ENCODE data around the gene MUSTN1. TPM values are rescaled to one million over a fixed set of nuclear protein-coding genes. Genes with fewer than 3 reads are reported as not detected.

The MUSTN1 gene
- total RNA-seq, 2 experiments from 2014 or later = 1.3 to 1.9 TPM

DNA sequence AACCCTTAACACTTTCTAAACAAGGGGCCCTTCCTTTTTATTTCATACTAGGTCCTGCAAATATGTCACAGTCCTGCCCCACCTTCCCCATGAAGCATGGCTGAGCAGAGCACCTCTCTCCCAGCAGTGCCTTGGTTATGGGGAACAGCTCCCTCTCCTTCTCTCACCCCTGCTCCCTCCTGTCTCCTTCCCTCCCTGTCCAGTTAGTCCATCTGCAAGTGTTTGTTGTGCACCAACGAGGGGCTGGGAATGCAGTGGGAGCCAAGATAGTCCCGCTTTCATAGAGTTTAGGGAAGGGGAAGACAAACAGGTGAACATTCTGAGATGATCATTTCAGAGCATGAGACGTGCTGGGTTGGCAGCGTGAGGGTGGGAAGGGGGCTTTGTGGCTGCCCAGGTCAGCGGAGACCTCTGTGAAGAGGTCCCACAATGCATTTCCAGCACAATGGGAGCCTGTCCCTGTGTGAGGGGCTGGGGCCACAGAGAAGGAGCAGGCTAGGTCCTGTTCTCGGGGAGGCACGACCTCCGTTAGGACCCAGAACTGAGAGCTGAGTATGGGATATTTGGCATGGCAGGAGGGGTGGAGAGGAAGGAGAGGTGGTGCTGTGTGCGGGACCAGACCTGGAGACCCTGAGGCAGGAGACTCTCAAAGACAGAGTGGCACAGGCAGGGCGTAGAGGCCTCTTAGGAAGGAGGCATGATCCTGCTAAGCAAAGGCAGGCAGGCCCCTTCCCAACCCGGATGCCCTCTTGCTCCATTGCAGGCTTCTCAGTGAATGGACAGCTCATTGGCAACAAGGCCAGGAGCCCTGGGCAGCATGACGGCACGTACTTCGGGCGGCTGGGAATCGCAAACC is 45.7 kb downstream of the MUSTN1 start:
- POLR2A ChIA-PET = no interaction called here
- H3K27ac Mint-ChIP-seq = no peak overlapping the region
- ATAC-seq (ENCODE audit: low read depth) (no peak), DNase-seq (no peak)
- H3K36me3 Mint-ChIP-seq = no peaks in the 10 kb centered on the region
- no peak overlapping the region for H3K4me3 Mint-ChIP-seq
- H3K9me3 Mint-ChIP-seq = no peaks in the 10 kb centered on the region
- H3K4me1 Mint-ChIP-seq = no peaks in the 10 kb centered on the region
- peaks cover 2% of the 10 kb centered on the region for H3K27me3 Mint-ChIP-seq

DNA sequence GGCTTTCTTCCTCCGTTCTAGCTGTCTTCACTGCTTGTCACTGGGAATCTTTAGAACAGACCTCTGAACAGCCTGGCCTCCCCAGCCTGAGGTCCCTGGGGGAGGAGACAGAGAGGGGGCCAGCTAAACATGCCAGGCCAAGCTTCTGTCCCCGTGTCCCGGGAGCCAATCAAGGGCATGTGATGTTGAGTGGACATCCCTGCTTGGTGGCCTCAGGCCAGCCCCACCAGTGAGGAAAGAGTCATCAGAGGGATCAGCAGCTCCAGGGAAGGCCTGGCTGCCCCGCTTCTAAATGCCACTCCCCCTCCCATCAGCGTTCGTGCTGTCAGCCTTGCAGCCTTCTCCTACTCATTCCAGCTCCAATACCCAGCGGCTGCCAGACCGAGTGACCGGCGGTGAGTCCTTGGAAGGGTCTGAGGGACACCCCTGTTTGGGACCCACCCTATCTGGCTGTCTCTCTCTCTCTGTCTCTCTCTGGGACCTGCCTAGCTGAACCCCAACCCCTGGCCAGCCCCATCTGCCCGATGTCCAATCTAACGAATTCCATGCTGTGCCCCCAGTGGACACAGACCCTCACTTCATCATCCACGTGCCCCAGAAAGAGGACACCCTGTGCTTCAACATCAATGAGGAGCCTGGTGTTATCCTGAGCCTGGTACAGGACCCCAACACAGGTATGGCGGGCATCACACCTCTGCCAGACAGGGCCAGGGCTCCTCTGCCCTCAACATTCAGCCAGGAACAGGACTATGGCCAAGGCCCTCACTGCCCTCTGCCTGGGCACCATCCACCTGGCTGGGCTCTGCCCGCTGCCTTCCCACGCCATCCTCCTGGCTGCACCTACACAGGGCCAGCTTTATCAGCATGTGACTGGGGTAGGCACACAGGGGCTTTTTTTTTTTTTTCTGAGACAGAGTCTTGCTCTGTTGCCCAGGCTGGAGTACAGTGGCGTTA is 46.9 kb downstream of the MUSTN1 start:
- Mint-ChIP-seq H3K36me3 (no peaks in the 10 kb centered on the region), H3K27me3 (peaks cover 2% of the 10 kb centered on the region), H3K9me3 (no peaks in the 10 kb centered on the region), H3K4me3 (no peak overlapping the region), H3K4me1 (no peaks in the 10 kb centered on the region), H3K27ac (peak overlapping the region; percentile 38)
- DNase-seq = no peak
- POLR2A ChIA-PET = no interaction called here
- ATAC-seq (ENCODE audit: low read depth) = no peak

DNA sequence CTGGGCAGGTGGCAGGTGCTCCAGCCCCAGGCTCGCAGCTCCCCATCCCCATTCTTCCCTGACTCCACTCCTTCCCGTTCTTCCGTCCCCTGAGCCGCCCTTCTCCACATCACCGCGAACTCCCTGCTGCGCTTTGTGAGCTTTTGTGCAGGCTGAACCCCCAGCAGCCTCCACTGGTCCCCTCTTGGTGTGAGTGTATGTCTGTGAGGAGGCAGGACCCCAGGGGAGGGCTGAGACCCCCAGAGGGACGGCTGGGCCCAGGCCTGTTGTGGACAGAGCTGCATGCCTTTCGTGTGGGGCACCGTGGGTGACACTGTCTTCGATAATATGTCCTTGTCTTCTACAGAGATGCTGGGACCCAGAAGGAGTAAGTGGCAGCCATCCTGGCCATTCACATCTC is 47.6 kb downstream of the MUSTN1 start:
- Mint-ChIP-seq H3K27ac (no peak overlapping the region), H3K4me1 (no peaks in the 10 kb centered on the region), H3K36me3 (no peaks in the 10 kb centered on the region), H3K9me3 (no peaks in the 10 kb centered on the region), H3K27me3 (peaks cover 2% of the 10 kb centered on the region), H3K4me3 (no peak overlapping the region)
- POLR2A ChIA-PET = no interaction called here
- DNase-seq = no peak
- ATAC-seq (ENCODE audit: low read depth) = no peak

DNA sequence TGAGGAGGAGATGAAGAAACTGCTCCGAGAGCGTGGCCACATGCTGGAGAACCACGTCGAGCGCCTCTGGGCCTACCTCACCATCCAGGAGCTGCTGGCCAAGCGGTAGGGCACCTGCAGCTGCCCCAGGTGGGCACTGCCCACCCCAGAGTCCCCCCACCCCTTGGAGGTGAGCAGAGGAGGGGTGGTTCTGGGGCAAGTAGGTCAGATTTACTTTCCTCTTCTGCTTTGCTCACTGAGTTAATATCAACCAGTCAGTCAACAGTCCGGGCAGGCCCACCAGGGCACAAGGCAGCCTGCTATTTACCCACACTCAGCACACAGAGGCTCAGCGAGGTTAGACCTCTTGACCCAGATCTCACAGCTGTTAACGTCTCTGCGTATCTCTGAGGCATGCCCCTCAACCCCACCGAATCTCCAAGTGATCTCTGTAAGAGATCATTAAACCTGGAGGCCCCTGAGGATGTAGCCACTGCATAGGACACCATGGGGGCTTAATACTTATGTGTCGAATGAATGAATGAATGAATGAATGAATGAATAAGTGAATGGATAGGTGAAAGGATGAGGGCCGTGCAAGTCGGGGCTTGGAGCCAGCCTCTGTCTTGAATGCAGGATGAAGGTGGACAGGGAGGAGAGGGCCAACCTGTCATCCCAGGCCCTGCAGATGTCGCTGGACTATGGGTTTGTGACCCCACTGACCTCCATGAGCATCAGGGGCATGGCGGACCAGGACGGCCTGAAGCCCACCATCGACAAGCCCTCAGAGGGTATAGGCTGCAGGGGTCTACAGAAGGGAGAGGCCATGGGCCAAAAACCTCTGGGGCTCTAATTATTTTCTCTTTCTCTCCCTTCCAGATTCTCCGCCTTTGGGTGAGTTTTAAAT is 48.2 kb downstream of the MUSTN1 start:
- Mint-ChIP-seq H3K4me3 (no peak overlapping the region), H3K9me3 (no peaks in the 10 kb centered on the region), H3K4me1 (no peaks in the 10 kb centered on the region), H3K27ac (no peak overlapping the region), H3K36me3 (no peaks in the 10 kb centered on the region), H3K27me3 (peaks cover 5% of the 10 kb centered on the region)
- DNase-seq (no peak), ATAC-seq (ENCODE audit: low read depth) (no peak)
- POLR2A ChIA-PET = no interaction called here

DNA sequence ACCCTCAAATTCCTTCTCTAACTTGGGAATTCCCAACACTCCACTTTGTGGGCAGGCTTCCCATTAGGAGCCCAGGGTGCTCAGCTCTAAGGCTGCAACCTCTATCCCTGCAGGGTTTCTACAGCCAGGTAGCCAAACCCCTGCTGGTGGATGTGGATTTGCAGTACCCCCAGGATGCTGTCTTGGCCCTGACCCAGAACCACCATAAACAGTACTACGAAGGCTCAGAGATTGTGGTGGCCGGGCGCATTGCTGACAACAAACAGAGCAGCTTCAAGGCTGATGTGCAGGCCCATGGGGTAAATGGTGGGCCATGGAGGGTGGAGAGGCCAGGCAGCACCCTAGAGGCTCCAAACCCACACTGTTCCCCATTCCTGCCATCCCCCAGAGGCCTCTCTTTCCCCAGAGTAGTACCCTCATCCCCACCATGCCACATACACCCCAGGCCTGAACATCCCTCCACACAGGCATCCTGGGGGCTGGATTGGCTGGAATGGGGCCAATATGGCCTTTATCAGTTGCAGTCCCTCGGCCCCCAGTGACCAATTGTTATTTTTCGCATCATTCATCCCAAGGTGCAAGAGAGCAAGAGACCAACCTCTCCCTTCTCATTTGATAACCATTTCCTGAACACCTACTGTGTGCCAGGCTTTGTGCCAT is 49.8 kb downstream of the MUSTN1 start:
- DNase-seq = peak; percentile 12
- Mint-ChIP-seq H3K36me3 (no peaks in the 10 kb centered on the region), H3K4me3 (no peak overlapping the region), H3K4me1 (no peaks in the 10 kb centered on the region), H3K27me3 (peaks cover 10% of the 10 kb centered on the region), H3K9me3 (no peaks in the 10 kb centered on the region), H3K27ac (no peak overlapping the region)
- POLR2A ChIA-PET = no interaction called here
- ATAC-seq (ENCODE audit: low read depth) = no peak

DNA sequence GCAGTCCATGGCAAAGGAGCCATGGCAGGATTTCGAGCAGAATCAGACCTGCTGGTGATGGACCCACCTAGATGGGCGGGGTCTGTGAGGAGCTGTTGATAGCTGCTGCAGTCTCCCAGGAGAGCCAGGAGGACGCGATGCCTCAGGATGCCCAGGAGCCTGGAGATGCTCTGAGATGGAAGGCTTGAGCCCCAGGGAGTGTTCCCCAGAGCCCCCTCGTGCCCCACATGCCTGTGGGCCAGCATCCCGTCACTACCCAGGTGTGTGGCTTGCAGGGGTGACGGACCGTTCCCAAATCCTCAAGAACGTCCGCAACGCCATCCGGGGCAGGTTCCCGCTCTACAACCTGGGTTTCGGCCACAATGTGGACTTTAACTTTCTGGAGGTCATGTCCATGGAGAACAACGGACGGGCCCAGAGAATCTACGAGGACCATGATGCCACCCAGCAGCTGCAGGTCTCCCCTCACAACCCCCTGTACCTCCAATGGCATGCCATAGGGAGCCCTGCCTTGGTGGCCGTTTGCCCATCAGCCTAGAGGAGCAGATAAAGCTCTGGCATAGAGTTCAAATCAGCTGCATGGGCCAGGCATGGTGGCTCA is 50.7 kb downstream of the MUSTN1 start:
- DNase-seq = peak; percentile 18
- H3K4me3 Mint-ChIP-seq = no peak overlapping the region

DNA sequence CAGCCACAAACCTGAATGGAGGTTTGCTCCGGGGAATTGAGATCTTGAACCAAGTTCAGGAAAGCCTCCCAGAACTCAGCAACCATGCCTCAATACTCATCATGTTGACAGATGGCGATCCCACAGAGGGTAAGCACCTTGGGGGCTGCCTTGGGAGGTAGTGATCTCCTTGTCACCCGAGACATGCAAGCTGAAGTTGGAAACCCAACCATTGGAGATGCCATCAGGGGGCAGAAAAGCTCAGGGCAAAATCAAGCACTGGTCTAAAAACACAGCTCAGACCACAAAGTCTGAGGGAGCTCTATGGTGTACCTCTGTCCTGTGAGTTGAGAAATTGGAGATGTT is 51.6 kb downstream of the MUSTN1 start:
- peak; percentile 21 for DNase-seq

More for the DNA sequence above, 50.7 kb downstream of the MUSTN1 start:
- H3K27me3 Mint-ChIP-seq = peaks cover 12% of the 10 kb centered on the region
- H3K4me1 Mint-ChIP-seq = no peaks in the 10 kb centered on the region
- no peaks in the 10 kb centered on the region for H3K36me3 Mint-ChIP-seq
- ATAC-seq (ENCODE audit: low read depth) = no peak
- no peaks in the 10 kb centered on the region for H3K9me3 Mint-ChIP-seq
- POLR2A ChIA-PET = no interaction called here
- no peak overlapping the region for H3K27ac Mint-ChIP-seq

More for the DNA sequence above, 51.6 kb downstream of the MUSTN1 start:
- ATAC-seq (ENCODE audit: low read depth) = no peak
- POLR2A ChIA-PET = no interaction called here
- no peak overlapping the region for H3K4me3 Mint-ChIP-seq
- H3K4me1 Mint-ChIP-seq = peaks cover 1% of the 10 kb centered on the region
- H3K27me3 Mint-ChIP-seq = peaks cover 13% of the 10 kb centered on the region
- no peaks in the 10 kb centered on the region for H3K9me3 Mint-ChIP-seq
- no peaks in the 10 kb centered on the region for H3K36me3 Mint-ChIP-seq
- no peak overlapping the region for H3K27ac Mint-ChIP-seq

Small RNAs within 50 kb of the gene (microRNA-seq; reads per million reads assigned to microRNA genes)
- gene MIR8064 = not detected

Other genes with a start within 250 kb of the MUSTN1 start
- gene PBRM1, start 149.1 kb downstream of the MUSTN1 start, total RNA-seq = 10 to 100 TPM; 73.5 to 77.0 TPM
- 10 to 100 TPM; 72.5 to 75.9 TPM for gene GNL3, start 149.0 kb downstream of the MUSTN1 start, total RNA-seq
- 10 to 100 TPM; 44.6 to 45.7 TPM for gene GLT8D1, start 129.2 kb downstream of the MUSTN1 start, total RNA-seq
- gene SPCS1, start 128.9 kb downstream of the MUSTN1 start, total RNA-seq = 10 to 100 TPM; 90.1 to 90.4 TPM
- 10 to 100 TPM; 22.4 to 25.1 TPM for gene NEK4, start 64.1 kb downstream of the MUSTN1 start, total RNA-seq
- not detected for gene ITIH1, start 57.4 kb downstream of the MUSTN1 start, total RNA-seq
- not detected for gene ITIH3, start 40.2 kb downstream of the MUSTN1 start, total RNA-seq
- 10 to 100 TPM; 29.2 to 30.7 TPM for gene ITIH4, start 4.3 kb downstream of the MUSTN1 start, total RNA-seq
- gene STIMATE, start 62.5 kb upstream of the MUSTN1 start, total RNA-seq = 10 to 100 TPM; 38.5 to 39.1 TPM
- gene SFMBT1, start 211.1 kb upstream of the MUSTN1 start, total RNA-seq = 10 to 100 TPM; 29.5 to 30.8 TPM